ENCODE results near the gene GASK1A. TPM values are rescaled to one million over a fixed set of nuclear protein-coding genes. Genes with fewer than 3 reads are reported as not detected.

Gene GASK1A
- total RNA-seq, 1 donor from 2014 or later: 0.72 TPM

DNA sequence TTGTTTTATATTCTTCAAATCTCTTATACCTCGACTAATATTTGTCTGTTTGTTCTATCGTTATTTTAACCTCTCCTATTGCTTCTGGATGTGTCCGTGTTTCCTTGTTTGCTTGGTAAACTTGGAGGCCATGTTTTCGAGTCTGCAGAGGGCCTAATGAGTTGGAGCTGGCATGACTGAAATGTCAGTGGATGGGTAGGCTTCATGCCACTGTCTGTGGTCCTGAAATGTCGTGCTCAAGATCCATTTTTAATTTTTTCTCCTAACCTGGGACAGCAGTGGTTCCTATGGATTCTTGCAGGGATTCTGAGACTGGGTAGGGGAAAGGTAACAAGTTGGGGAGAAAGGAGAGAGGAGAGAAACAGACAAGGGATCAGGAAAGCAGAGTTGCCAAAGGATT is 18.8 kb upstream of the GASK1A start:
- no peaks in the 10 kb centered on the region for H3K36me3 Mint-ChIP-seq (ENCODE audit: low read depth, unreplicated experiment)
- H3K4me3 Mint-ChIP-seq (ENCODE audit: unreplicated experiment): no peak overlapping the region
- H3K27ac Mint-ChIP-seq (ENCODE audit: unreplicated experiment): no peak overlapping the region
- no peaks in the 10 kb centered on the region for H3K9me3 Mint-ChIP-seq (ENCODE audit: unreplicated experiment)
- no peaks in the 10 kb centered on the region for H3K27me3 Mint-ChIP-seq (ENCODE audit: unreplicated experiment)
- TF ChIP-seq, protein P1, sequence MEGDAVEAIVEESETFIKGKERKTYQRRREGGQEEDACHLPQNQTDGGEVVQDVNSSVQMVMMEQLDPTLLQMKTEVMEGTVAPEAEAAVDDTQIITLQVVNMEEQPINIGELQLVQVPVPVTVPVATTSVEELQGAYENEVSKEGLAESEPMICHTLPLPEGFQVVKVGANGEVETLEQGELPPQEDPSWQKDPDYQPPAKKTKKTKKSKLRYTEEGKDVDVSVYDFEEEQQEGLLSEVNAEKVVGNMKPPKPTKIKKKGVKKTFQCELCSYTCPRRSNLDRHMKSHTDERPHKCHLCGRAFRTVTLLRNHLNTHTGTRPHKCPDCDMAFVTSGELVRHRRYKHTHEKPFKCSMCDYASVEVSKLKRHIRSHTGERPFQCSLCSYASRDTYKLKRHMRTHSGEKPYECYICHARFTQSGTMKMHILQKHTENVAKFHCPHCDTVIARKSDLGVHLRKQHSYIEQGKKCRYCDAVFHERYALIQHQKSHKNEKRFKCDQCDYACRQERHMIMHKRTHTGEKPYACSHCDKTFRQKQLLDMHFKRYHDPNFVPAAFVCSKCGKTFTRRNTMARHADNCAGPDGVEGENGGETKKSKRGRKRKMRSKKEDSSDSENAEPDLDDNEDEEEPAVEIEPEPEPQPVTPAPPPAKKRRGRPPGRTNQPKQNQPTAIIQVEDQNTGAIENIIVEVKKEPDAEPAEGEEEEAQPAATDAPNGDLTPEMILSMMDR (IDR thresholded peaks at IDR 0.05; ENCODE audit: unreplicated experiment): no peak
- no peak for DNase-seq (ENCODE audit: low spot score)
- H3K4me1 Mint-ChIP-seq (ENCODE audit: unreplicated experiment): no peaks in the 10 kb centered on the region

DNA sequence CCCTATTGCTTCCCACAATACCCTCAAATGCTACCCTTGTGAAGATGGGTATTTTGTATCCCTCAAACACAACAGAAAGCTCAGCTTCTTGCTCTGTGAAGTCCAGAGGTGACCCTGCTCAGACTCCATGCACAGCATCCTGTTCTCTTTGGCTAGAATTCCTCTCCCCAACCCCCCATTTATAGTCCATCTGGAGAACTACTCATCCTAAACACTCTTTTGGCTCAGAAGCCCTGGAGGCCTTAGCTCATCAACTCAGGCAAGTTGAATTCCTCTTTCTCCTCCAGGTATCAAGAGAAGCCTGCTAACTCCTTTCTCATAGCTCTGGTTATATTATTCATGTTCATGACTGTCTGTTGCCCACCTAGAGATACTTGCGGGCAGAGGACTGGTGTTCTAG is 18.3 kb upstream of the GASK1A start:
- H3K27ac Mint-ChIP-seq (ENCODE audit: unreplicated experiment): no peak overlapping the region
- DNase-seq (ENCODE audit: low spot score): no peak
- TF ChIP-seq, protein P1 (IDR thresholded peaks at IDR 0.05; ENCODE audit: unreplicated experiment): no peak
- H3K27me3 Mint-ChIP-seq (ENCODE audit: unreplicated experiment): no peaks in the 10 kb centered on the region
- H3K36me3 Mint-ChIP-seq (ENCODE audit: low read depth, unreplicated experiment): no peaks in the 10 kb centered on the region
- no peaks in the 10 kb centered on the region for H3K4me1 Mint-ChIP-seq (ENCODE audit: unreplicated experiment)
- H3K4me3 Mint-ChIP-seq (ENCODE audit: unreplicated experiment): no peak overlapping the region
- no peaks in the 10 kb centered on the region for H3K9me3 Mint-ChIP-seq (ENCODE audit: unreplicated experiment)

DNA sequence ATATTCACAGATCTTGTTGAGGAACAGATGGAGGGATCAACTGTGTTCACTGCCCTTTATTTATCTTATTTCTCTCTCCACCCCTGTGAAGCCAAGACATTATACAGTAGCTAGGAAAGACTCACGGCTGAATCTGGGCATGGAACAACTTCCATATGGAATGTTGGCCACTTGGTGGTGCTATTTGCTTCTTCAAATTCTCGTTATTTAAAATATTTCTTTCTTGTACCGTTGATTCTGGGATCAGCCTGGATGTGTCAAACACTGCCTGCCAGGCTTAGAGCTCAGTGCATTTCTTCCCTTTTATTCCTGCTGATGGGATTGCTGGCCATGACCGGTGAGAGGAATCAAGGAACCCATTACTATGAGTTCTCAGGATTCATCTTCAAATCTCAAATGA is 17.5 kb upstream of the GASK1A start:
- no peaks in the 10 kb centered on the region for H3K36me3 Mint-ChIP-seq (ENCODE audit: low read depth, unreplicated experiment)
- DNase-seq (ENCODE audit: low spot score): peak; percentile 52
- TF ChIP-seq, protein P1 (IDR thresholded peaks at IDR 0.05; ENCODE audit: unreplicated experiment): peak; percentile 66

DNA sequence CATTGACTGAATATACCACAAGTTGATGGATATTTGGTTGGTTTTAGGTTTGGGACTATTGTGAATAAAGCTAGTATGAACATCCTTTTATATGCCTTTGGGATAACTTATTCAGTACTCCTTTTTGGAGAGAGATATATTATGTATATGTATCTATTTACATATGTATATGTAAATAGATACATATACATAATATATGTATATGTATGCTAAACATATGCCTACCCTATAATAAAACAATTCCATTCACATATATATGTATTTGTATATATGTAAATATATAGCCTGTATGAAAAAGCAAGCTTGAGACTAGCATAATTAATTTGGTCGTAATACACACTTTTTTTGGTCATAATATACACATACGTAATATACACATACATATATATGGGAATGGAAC is 15.8 kb upstream of the GASK1A start:
- Mint-ChIP-seq H3K36me3 (ENCODE audit: low read depth, unreplicated experiment) (no peaks in the 10 kb centered on the region), H3K4me1 (ENCODE audit: unreplicated experiment) (no peaks in the 10 kb centered on the region), H3K27ac (ENCODE audit: unreplicated experiment) (no peak overlapping the region), H3K9me3 (ENCODE audit: unreplicated experiment) (no peaks in the 10 kb centered on the region), H3K27me3 (ENCODE audit: unreplicated experiment) (no peaks in the 10 kb centered on the region), H3K4me3 (ENCODE audit: unreplicated experiment) (no peak overlapping the region)
- TF ChIP-seq, protein P1 (IDR thresholded peaks at IDR 0.05; ENCODE audit: unreplicated experiment): no peak
- no peak for DNase-seq (ENCODE audit: low spot score)

More for the DNA sequence above, 17.5 kb upstream of the GASK1A start:
- no peak overlapping the region for H3K27ac Mint-ChIP-seq (ENCODE audit: unreplicated experiment)
- no peaks in the 10 kb centered on the region for H3K9me3 Mint-ChIP-seq (ENCODE audit: unreplicated experiment)
- no peak overlapping the region for H3K4me3 Mint-ChIP-seq (ENCODE audit: unreplicated experiment)
- no peaks in the 10 kb centered on the region for H3K4me1 Mint-ChIP-seq (ENCODE audit: unreplicated experiment)
- no peaks in the 10 kb centered on the region for H3K27me3 Mint-ChIP-seq (ENCODE audit: unreplicated experiment)

DNA sequence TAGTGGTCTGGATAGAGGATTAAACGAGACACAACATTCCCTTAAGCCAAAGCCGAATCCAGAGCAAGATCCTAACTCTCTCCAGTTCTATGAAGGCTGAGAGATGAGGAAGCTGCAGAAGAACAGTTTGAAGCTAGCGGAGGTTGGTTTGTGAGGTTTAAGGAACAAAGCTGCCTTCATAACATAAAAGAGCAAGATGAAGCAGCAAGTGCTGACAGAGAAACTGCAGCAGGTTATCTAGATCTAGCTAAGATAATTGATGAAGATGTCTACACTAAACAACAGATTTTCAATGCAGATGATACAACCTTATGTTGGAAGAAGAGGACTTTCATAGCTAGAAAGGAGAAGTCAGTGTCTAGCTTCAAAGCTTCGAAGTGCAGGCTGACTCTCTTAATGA is 14.8 kb upstream of the GASK1A start:
- Mint-ChIP-seq H3K36me3 (ENCODE audit: low read depth, unreplicated experiment) (no peaks in the 10 kb centered on the region), H3K4me3 (ENCODE audit: unreplicated experiment) (no peak overlapping the region), H3K27ac (ENCODE audit: unreplicated experiment) (no peak overlapping the region), H3K4me1 (ENCODE audit: unreplicated experiment) (no peaks in the 10 kb centered on the region), H3K9me3 (ENCODE audit: unreplicated experiment) (no peaks in the 10 kb centered on the region), H3K27me3 (ENCODE audit: unreplicated experiment) (no peaks in the 10 kb centered on the region)
- TF ChIP-seq, protein P1 (IDR thresholded peaks at IDR 0.05; ENCODE audit: unreplicated experiment): no peak
- no peak for DNase-seq (ENCODE audit: low spot score)
